HepG2 (cell line): ENCODE data around the gene MBLAC1. TPM values are rescaled to one million over a fixed set of nuclear protein-coding genes. Genes with fewer than 3 reads are reported as not detected.
A peak's percentile ranks its signal among the peaks of the same experiment; 100 is the strongest.

Experiments used
- FIP1L1 ChIP-seq: fragments of 200-400 bp; formaldehyde crosslinking; IDR thresholded peaks from 2 replicates; pipeline ENCODE4 v1.6.1; 2018; ENCODE audit warnings: low read depth, mild to moderate bottlenecking, low read length, moderate library complexity, borderline replicate concordance; ENCODE audit not compliant: insufficient read depth
- GABPB1 ChIP-seq: IDR thresholded peaks from 2 replicates; pipeline ENCODE4 v1.6.1; 2016; ENCODE audit warnings: mild to moderate bottlenecking, missing genetic modification reagents, moderate library complexity, missing compliant biosample characterization
- JDP2 ChIP-seq: sonication (generic); formaldehyde crosslinking; IDR thresholded peaks from 2 replicates; pipeline ENCODE4 v1.8.1; 2022; ENCODE audit warnings: missing genetic modification reagents, borderline replicate concordance
- MED1 ChIP-seq: sonication (generic); formaldehyde crosslinking; IDR thresholded peaks from 2 replicates; pipeline ENCODE4 v1.4.0; 2020; ENCODE audit warnings: missing genetic modification reagents
- RXRA ChIP-seq: sonication (generic); formaldehyde crosslinking; IDR thresholded peaks from 2 replicates; pipeline ENCODE4 v1.5.1; 2020; ENCODE audit warnings: missing genetic modification reagents
- YEATS4 ChIP-seq: sonication (generic); formaldehyde crosslinking; IDR thresholded peaks from 2 replicates; pipeline ENCODE4 v1.4.0; 2020; ENCODE audit warnings: missing genetic modification reagents, borderline replicate concordance
- ZNF382 ChIP-seq: sonication (generic); formaldehyde crosslinking; IDR thresholded peaks from 2 replicates; pipeline ENCODE4 v1.5.0; 2020; ENCODE audit warnings: missing genetic modification reagents, mild to moderate bottlenecking, borderline replicate concordance
- ZNF451 ChIP-seq: sonication (generic); formaldehyde crosslinking; IDR thresholded peaks from 2 replicates; pipeline ENCODE4 v1.5.0; 2020; ENCODE audit warnings: mild to moderate bottlenecking, missing genetic modification reagents
- ZNF496 ChIP-seq: sonication (generic); formaldehyde crosslinking; IDR thresholded peaks from 2 replicates; pipeline ENCODE4 v1.8.1; 2023; ENCODE audit warnings: mild to moderate bottlenecking, moderate library complexity, missing genetic modification reagents; ENCODE audit not compliant: insufficient replicate concordance
- ZNF614 ChIP-seq: IDR thresholded peaks from 2 replicates; pipeline ENCODE4 v1.6.1; 2018; ENCODE audit warnings: missing biosample characterization, missing genetic modification reagents, inconsistent platforms, borderline replicate concordance
- polyA plus RNA-seq, 8 experiments: library from polyadenylated mRNA; depleted of rRNA in 3 of 8; stranded (reverse) in 7 of 8; unstranded in 1 of 8; fragments of >200 nt; fragmentation: Illumina TruSeq in 4 of 8; extraction: Trizol in 4 of 8; gene quantifications; 2 replicates each; pipeline versions ENCODE4 v1.2.1 to v1.2.3, GENCODE V29; 2011 to 2016; ENCODE audit warnings: low read depth in 4 of 8, missing spikeins in 1 of 8, mixed read lengths in 1 of 8; ENCODE audit not compliant: insufficient read depth in 1 of 8
- total RNA-seq, 5 experiments: library from RNA; depleted of rRNA; stranded (reverse); fragments of >200 nt; fragmentation: Illumina TruSeq; extraction: Trizol; gene quantifications; 2 replicates each; pipeline ENCODE4 v1.2.3, GENCODE V29; 2016; ENCODE audit warnings: low read depth in 1 of 5
- TF ChIP-seq, protein P1 (sequence below): IDR thresholded peaks from 2 replicates; pipeline ENCODE4 v1.6.1; 2016; ENCODE audit warnings: mild to moderate bottlenecking
- TF ChIP-seq, protein P2 (sequence below): sonication (generic); formaldehyde crosslinking; IDR thresholded peaks from 2 replicates; pipeline ENCODE4 v1.4.0; 2020; ENCODE audit warnings: missing genetic modification reagents
- TF ChIP-seq, protein P3 (sequence below): sonication (generic); formaldehyde crosslinking; IDR thresholded peaks from 2 replicates; pipeline ENCODE4 v1.8.0; 2023; ENCODE audit warnings: mild to moderate bottlenecking, missing genetic modification reagents
- TF ChIP-seq, protein P4 (sequence below): sonication (generic); formaldehyde crosslinking; IDR thresholded peaks from 2 replicates; pipeline ENCODE4 v1.8.1; 2022; ENCODE audit warnings: mild to moderate bottlenecking, missing genetic modification reagents
- TF ChIP-seq, protein P5 (sequence below): sonication (generic); formaldehyde crosslinking; IDR thresholded peaks from 2 replicates; pipeline ENCODE4 v1.8.0; 2022; ENCODE audit warnings: missing genetic modification reagents, mild to moderate bottlenecking, borderline replicate concordance
- TF ChIP-seq, protein P6 (sequence below): sonication (generic); formaldehyde crosslinking; IDR thresholded peaks from 2 replicates; pipeline ENCODE4 v1.4.0; 2020; ENCODE audit warnings: missing genetic modification reagents

Gene MBLAC1
- total and polyA plus RNA-seq, 2 of the 13 experiments (the other 11 are each of a cell fraction or from before 2014, with no cell fraction given) = 0.79 to 2.1 TPM

DNA sequence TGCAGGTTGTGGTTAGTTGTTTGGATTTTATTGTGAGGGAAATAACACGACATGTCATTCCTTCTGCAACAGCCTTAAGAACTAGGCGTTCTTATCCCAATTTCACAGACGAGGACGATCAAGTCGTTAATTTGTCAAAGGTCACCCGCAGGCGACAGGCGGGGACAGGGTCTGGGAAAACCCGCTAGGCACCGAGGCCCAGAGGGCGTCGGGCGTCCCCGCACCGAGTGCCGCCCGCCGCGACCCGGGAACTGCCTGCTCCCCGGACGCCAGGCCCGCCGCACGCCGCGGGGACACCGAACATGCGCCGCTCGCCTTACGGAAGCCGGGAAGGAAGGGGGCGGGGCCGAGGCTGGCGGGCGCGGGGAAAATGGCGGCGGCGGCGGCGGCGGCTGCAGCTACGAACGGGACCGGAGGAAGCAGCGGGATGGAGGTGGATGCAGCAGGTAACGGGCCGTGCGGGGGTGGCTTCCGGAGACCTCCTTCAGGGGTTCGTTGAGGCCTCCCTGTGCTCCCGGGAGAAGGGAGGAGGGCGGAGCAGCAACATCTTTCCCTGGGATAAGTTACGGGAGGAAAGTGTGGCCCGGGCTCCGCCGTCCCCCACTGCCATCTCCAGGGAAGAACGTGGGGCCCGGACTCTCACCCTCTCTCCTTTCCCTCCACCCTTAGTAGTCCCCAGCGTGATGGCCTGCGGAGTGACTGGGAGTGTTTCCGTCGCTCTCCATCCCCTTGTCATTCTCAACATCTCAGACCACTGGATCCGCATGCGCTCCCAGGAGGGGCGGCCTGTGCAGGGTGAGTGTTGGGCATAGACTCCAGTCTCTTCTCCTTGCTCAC, 37.9 kb upstream of the MBLAC1 start, which contains the start of gene COPS6 (continued):
- TF ChIP-seq, protein P1, sequence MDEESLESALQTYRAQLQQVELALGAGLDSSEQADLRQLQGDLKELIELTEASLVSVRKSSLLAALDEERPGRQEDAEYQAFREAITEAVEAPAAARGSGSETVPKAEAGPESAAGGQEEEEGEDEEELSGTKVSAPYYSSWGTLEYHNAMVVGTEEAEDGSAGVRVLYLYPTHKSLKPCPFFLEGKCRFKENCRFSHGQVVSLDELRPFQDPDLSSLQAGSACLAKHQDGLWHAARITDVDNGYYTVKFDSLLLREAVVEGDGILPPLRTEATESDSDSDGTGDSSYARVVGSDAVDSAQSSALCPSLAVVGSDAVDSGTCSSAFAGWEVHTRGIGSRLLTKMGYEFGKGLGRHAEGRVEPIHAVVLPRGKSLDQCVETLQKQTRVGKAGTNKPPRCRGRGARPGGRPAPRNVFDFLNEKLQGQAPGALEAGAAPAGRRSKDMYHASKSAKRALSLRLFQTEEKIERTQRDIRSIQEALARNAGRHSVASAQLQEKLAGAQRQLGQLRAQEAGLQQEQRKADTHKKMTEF = peak; percentile 95
- TF ChIP-seq ZNF382 (no peak), FIP1L1 (no peak), YEATS4 (CRISPR knock-in tag) (peak; percentile 95), JDP2 (CRISPR knock-in tag) (peak; percentile 60; the same call in 1 of the 2 replicates), ZNF614 (peak; percentile 91), GABPB1 (CRISPR knock-in tag) (peak; percentile 90), ZNF451 (CRISPR knock-in tag) (peak; percentile 92; the same call in 1 of the 2 replicates), ZNF496 (CRISPR knock-in tag) (no peak), MED1 (peak; percentile 84), RXRA (CRISPR knock-in tag) (peak; percentile 31; the same call in 1 of the 2 replicates)
- TF ChIP-seq, protein P2, sequence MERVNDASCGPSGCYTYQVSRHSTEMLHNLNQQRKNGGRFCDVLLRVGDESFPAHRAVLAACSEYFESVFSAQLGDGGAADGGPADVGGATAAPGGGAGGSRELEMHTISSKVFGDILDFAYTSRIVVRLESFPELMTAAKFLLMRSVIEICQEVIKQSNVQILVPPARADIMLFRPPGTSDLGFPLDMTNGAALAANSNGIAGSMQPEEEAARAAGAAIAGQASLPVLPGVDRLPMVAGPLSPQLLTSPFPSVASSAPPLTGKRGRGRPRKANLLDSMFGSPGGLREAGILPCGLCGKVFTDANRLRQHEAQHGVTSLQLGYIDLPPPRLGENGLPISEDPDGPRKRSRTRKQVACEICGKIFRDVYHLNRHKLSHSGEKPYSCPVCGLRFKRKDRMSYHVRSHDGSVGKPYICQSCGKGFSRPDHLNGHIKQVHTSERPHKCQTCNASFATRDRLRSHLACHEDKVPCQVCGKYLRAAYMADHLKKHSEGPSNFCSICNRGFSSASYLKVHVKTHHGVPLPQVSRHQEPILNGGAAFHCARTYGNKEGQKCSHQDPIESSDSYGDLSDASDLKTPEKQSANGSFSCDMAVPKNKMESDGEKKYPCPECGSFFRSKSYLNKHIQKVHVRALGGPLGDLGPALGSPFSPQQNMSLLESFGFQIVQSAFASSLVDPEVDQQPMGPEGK = 0 out of 2 replicates have a peak, but pooled peaks have one; percentile 51
- TF ChIP-seq, protein P3, sequence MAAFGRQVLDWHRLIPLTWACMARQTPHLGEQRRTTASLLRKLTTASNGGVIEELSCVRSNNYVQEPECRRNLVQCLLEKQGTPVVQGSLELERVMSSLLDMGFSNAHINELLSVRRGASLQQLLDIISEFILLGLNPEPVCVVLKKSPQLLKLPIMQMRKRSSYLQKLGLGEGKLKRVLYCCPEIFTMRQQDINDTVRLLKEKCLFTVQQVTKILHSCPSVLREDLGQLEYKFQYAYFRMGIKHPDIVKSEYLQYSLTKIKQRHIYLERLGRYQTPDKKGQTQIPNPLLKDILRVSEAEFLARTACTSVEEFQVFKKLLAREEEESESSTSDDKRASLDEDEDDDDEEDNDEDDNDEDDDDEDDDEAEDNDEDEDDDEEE (CRISPR knock-in tag) = no peak; the same call in 1 of the 2 replicates
- TF ChIP-seq, protein P4, sequence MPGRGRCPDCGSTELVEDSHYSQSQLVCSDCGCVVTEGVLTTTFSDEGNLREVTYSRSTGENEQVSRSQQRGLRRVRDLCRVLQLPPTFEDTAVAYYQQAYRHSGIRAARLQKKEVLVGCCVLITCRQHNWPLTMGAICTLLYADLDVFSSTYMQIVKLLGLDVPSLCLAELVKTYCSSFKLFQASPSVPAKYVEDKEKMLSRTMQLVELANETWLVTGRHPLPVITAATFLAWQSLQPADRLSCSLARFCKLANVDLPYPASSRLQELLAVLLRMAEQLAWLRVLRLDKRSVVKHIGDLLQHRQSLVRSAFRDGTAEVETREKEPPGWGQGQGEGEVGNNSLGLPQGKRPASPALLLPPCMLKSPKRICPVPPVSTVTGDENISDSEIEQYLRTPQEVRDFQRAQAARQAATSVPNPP (CRISPR knock-in tag) = peak; percentile 90
- TF ChIP-seq, protein P5, sequence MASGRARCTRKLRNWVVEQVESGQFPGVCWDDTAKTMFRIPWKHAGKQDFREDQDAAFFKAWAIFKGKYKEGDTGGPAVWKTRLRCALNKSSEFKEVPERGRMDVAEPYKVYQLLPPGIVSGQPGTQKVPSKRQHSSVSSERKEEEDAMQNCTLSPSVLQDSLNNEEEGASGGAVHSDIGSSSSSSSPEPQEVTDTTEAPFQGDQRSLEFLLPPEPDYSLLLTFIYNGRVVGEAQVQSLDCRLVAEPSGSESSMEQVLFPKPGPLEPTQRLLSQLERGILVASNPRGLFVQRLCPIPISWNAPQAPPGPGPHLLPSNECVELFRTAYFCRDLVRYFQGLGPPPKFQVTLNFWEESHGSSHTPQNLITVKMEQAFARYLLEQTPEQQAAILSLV (CRISPR knock-in tag) = peak; percentile 98; the same call in 1 of the 2 replicates
- TF ChIP-seq, protein P6, sequence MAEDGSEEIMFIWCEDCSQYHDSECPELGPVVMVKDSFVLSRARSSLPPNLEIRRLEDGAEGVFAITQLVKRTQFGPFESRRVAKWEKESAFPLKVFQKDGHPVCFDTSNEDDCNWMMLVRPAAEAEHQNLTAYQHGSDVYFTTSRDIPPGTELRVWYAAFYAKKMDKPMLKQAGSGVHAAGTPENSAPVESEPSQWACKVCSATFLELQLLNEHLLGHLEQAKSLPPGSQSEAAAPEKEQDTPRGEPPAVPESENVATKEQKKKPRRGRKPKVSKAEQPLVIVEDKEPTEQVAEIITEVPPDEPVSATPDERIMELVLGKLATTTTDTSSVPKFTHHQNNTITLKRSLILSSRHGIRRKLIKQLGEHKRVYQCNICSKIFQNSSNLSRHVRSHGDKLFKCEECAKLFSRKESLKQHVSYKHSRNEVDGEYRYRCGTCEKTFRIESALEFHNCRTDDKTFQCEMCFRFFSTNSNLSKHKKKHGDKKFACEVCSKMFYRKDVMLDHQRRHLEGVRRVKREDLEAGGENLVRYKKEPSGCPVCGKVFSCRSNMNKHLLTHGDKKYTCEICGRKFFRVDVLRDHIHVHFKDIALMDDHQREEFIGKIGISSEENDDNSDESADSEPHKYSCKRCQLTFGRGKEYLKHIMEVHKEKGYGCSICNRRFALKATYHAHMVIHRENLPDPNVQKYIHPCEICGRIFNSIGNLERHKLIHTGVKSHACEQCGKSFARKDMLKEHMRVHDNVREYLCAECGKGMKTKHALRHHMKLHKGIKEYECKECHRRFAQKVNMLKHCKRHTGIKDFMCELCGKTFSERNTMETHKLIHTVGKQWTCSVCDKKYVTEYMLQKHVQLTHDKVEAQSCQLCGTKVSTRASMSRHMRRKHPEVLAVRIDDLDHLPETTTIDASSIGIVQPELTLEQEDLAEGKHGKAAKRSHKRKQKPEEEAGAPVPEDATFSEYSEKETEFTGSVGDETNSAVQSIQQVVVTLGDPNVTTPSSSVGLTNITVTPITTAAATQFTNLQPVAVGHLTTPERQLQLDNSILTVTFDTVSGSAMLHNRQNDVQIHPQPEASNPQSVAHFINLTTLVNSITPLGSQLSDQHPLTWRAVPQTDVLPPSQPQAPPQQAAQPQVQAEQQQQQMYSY (CRISPR knock-in tag) = peak; percentile 55; the same call in 1 of the 2 replicates
